HG03196 (cell line): ENCODE measurements around the gene PIGR.

Source experiments
- ATAC-seq: cut with Tn5 transposase; IDR thresholded peaks from one replicate; pipeline ENCODE4 v1.9.1; 2021; ENCODE audit not compliant: unreplicated experiment

The PIGR gene

DNA sequence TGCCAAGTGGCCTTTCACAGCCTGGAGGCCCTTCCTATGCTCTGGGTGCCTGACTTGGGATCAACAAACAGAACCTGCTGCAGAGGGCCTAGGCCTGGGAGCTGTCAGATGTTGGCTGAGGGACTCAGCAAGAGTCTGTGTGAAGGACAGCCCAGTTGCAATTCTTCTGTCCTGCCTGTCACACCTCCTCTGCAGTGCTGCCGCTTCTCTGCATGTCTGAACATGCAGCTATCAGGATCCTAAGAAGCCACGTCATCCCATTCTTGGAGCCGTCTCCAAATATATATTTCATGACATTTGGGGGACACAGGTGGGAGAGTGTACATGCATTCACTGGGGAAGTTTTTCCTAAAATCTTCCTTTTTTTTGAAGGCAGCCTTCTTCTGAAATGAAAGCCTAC, 15.4 kb upstream of the PIGR start:
- no peak for ATAC-seq

DNA sequence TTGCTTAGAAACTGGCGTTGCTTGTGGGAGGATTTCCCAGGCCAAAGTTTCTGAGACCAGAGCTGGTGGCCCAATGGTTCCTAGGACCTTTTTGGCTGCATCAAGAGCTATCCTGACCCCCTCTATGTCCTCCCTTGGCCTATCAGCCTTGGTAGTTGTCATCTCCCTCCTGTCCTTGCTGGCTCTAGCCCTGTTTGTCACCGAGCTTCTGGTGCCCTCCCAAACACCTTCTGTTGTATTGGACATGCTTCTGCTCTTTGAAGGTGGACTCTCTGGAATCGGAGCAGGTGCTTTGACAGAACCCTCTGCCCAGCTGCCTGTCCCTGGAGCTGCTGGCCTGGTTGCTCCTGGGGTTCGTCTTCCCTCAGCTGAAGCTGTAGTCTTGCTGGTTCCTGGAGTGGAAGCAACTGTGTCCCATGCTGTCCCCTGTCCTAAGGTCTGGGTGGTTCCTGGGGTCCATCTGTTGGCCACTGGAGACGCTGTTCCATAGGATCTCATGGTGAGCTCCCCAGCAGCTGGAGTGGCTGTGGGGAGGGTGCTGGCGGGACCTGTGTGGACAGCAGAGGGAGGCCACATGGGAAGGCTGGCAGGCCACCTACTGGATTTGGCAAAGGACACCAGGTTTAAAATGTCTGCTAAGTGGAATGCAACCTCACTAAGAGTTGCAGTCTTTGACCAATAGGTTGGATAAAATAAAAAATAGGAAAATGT, 14.6 kb upstream of the PIGR start:
- ATAC-seq, result no peak

DNA sequence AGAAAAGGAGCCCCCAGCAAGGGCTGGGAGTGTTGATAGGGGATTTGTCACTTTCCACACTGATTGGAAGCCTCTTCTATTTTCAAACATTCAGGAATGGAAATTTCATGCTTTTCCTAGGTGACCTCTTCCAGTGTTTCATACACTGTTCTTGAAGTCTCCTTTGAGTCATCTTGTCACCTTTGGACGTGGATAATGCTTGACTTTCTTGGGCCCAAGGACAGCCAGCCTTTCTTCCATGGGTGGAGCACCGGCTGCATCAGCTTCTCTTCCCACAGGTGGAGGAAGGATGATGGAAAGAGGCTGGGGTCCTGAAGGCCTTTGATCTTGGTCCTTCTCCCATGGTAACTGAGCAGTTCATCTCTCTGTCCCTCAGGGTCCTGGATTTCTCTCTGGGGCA, 11.9 kb upstream of the PIGR start:
- no peak for ATAC-seq

- ATAC-seq, result no peak
These were observed 11.4 kb upstream of the PIGR start for GRCh38 chr1:206957639-206958038.

GRCh38 chr1:206955476-206956451, 9.5 kb upstream of the PIGR start:
- ATAC-seq, result peak; percentile 34

GRCh38 chr1:206954459-206955342, 8.4 kb upstream of the PIGR start:
- ATAC-seq, result no peak

DNA sequence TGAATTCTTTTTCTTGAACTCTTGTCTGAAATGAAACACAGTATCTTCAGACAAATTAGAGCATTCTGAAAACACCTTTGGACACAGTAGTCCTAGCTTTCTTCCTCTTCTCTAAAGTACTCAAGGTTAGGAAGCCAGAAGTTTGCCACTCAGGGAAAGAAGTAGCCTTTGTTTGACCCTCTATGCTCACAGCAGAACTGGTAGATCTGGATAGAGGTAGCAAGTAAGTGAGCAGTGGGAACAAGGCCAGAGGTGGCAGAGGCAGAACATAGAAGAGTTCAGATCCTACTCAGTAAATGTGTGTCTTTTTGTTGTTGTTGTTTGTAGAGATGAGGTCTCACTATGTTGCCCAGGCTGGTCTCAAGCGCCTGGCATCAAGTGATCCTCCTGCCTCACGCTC, 7.4 kb upstream of the PIGR start:
- ATAC-seq, result no peak

- no peak for ATAC-seq
These were observed 6.9 kb upstream of the PIGR start for GRCh38 chr1:206953126-206953525.

DNA sequence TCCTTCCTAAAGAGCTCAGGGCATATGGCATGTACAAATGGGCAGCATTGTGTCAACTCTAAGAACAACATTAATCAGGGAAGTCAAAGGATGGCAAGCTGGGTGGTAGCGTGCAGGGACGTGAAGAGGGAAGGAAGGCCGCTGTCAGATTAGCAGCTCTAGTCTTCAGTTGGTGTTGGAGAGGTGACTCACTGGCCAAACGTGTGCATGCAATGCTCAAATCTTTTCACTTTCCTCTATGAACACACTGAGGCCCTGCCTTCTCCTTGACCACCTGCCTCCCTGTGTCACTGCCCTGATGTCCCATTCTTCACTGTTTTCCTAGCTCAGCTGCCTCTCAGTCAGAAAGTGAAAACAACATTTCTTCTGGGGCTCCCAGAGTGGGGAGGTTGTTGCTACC, 5.9 kb upstream of the PIGR start:
- ATAC-seq, result peak; percentile 42

- no peak for ATAC-seq
These were observed 5.2 kb upstream of the PIGR start for GRCh38 chr1:206951318-206952100.

GRCh38 chr1:206949641-206950040, 3.4 kb upstream of the PIGR start:
- ATAC-seq, result no peak

- no peak for ATAC-seq
These were observed 2.9 kb upstream of the PIGR start for GRCh38 chr1:206949208-206949607.

GRCh38 chr1:206947255-206947654, 989 bp upstream of the PIGR start:
- ATAC-seq, result no peak

GRCh38 chr1:206945779-206946178, 487 bp downstream of the PIGR start:
- no peak for ATAC-seq

DNA sequence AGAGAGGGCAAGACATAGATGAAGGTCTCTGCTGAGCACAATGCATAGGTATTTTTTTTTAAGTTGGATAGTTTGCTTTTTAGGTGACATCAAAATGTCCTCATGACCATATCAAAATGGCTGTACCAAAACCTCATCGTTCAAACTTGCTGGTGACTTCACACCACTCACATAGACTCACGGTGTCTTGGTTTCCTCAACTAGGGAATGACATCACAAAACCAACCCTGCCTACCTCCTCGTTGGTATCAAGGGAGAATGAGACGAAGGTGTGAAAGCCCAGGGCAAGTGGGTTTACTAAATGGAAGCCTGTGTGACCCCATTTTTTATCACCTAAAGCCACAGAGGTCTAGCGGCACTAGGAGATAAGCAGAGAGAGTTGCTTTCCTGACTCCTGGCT, 1.6 kb downstream of the PIGR start:
- ATAC-seq, result no peak

DNA sequence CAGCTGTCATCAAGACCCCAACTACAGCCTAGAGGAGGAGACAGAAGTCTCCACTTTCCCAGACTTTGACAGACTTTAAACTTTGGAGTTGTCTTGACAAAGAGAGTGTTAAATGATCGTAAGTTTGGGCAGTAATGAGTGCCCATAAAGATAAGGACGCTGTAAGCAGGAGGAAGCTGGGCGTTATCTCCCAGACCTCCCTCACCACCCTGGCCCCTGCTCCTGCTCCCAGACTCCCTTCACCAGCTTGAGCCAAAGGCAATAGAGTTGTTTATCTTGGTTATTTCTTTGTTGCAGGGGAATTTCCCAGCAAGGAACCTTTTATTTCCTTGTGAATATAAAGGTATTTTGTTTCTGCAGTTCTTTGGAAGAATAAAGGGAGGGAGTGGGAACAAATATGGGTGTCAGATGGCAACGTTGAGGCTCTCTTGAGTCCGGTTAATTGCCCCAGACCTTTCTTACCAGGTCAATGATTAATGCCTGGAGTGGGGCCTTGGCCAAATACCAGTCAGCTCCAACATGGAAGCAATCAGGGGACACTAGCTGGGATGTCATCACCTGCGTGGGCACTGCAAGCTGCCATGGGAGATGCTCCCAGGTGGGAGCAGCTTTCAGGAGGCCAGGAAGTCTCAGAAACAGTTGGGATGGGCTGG, 4.4 kb downstream of the PIGR start:
- no peak for ATAC-seq

DNA sequence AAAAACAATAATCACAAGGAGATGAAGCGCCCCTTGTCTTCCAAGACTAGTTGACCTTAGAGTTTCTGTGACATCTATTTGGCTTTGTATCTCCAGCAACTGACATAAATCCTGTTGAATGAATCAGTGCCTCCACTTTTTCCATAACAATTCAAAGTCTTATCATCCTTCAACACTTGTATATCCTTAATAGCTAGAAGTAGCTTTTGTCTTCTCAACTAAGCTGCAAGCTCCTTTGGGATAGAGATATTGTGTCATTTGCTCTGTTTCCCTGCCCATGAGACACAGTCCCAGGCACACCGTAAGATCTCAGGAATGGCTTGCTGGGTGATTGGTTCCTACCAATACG, 5.7 kb downstream of the PIGR start:
- no peak for ATAC-seq

GRCh38 chr1:206939841-206940587, 6.3 kb downstream of the PIGR start:
- ATAC-seq, result no peak

DNA sequence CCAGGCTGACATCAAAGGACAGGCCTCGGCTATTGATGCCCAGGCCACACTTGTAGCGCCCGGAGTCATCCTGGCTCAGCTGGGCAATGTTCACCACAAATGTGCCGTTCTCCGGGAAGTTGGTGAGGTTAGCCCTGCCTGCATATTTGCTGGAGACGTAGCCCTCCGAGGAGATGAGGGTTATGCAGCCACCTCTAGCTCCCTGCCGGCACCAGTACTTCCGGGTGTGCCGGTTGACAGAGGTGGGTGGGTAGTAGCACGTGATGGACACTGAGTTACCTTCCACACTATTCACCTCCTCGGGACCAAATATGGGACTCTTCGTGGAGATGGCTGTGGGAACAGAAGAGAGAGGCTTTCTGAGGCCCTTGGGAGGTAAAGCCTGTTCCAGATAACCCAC, 7.1 kb downstream of the PIGR start:
- ATAC-seq, result no peak
